ENCODE measurements around the gene ABHD12B. TPM values are rescaled to one million over a fixed set of nuclear protein-coding genes. Genes with fewer than 3 reads are reported as not detected.

ABHD12B gene
- total and polyA plus RNA-seq, 2 donors (not counting 3 experiments of a cell fraction or from before 2014, with no cell fraction given), result not detected

DNA sequence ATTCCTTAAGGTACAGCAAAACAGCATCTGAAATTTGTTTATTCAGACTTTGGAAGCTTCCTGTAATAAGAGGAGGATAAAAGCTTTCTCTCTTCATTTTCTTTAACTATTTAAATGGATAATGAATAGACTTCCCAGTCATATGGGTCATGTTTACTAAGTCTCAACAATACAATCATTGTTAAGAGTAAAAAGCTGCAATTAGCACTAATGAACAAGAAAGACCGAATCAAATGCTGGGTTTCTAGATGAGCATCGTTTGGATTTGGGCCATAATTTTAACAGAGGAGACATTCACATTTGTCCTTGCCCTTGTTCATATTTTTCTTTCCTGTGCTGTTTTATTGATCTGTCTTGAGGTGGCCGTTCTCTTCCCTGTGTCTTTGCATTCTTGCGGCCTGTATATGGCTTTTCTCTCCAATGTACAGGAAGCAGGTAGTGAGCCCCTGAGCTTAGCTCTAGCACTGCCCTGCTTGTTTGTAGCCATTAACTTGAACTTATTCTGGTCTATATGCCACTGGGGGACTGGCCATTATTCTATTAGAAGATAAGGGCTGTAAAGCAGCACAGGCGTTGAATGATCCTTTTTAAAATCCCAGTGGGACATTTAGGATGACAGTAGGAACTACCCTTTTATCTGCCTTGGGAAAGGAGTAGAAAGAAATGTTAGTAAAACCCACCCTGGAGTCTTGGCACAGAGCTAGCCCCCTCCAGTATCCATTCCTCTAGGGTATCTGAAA is 34.6 kb downstream of the ABHD12B start:
- no TSS peak for BruUV-seq (replicated peaks)
- Histone ChIP-seq H3K79me2 (ENCODE audit: control insufficient read depth, insufficient read depth, low read length) (no peaks in the 10 kb centered on the region), H3K4me1 (ENCODE audit: control insufficient read depth, extremely low read depth, insufficient read depth, low read length) (no peaks in the 10 kb centered on the region), H3K27ac (ENCODE audit: insufficient read depth, low read depth, low read length) (no peak overlapping the region), H3K9ac (replicated peaks; ENCODE audit: extremely low read depth, insufficient read depth, low read length) (no peak overlapping the region), H3K36me3 (ENCODE audit: control insufficient read depth in 2 of 2, extremely low read depth in 1 of 2, insufficient read depth in 2 of 2, low read length in 2 of 2) (no peaks in the 10 kb centered on the region), H3K4me3 (replicated peaks in 1 of 3; ENCODE audit: insufficient read depth in 1 of 3, low read depth in 1 of 3, low read length in 3 of 3) (no peak overlapping the region), H3K9me3 (replicated peaks; ENCODE audit: control insufficient read depth, insufficient read depth, low read length) (no peaks in the 10 kb centered on the region), H2AFZ (ENCODE audit: low read depth, low read length) (no peak overlapping the region), H3K9me1 (replicated peaks; ENCODE audit: control insufficient read depth, extremely low read depth, insufficient read depth, low read length) (no peaks in the 10 kb centered on the region), H3K4me2 (ENCODE audit: insufficient read depth, low read length) (no peak overlapping the region), H4K20me1 (replicated peaks; ENCODE audit: control insufficient read depth, extremely low read depth, insufficient read depth, low read length) (no peaks in the 10 kb centered on the region), H3K27me3 (ENCODE audit: control insufficient read depth in 2 of 2, insufficient read depth in 2 of 2, low read length in 2 of 2) (no peaks in the 10 kb centered on the region)
- DNase-seq (ENCODE audit: low read depth, low spot score) (no peak), FAIRE-seq (no peak)
- ChIA-PET CTCF (interaction anchor here (1.1 kb wide), 1 partner anchor 46 kb away, joined by 3 read pairs; no protein-coding TSS in a partner anchor), POLR2A (no interaction called here)
- TF ChIP-seq POLR2A (IDR thresholded peaks at IDR 0.05; ENCODE audit: low read depth, low read length) (no peak), EZH2 (IDR thresholded peaks at IDR 0.05; ENCODE audit: borderline replicate concordance, low read depth, low read length, severe bottlenecking) (no peak), MAX (IDR thresholded peaks at IDR 0.05; ENCODE audit: insufficient read depth, insufficient read length) (no peak), JUN (IDR thresholded peaks at IDR 0.05; ENCODE audit: borderline replicate concordance, insufficient read depth, insufficient read length, low read depth) (no peak), POLR2AphosphoS5 (IDR thresholded peaks at IDR 0.05; ENCODE audit: insufficient read depth, low read depth, low read length) (no peak), CTCF (IDR thresholded peaks at IDR 0.05; ENCODE audit: extremely low read depth in 1 of 2, insufficient read depth in 1 of 2, low read depth in 1 of 2, low read length in 2 of 2) (no peak)
- intact Hi-C loops (cut with micrococcal nuclease), result no loop called here
- dilution Hi-C loops (cut with MboI; ENCODE audit: extremely low pct_ligation_motif_present, low sequenced_read_pairs), result no loop called here
